Thyroid gland (tissue), 4 donors: Measurements from ENCODE around the gene TMEM81.

Experiments
- CTCF ChIP-seq, 6 experiments: fragments of 200-600 bp in 3 of 6; fragments of 450-650 bp in 3 of 6; sonication (generic) in 3 of 6; IDR thresholded peaks; one replicate each; pipeline ENCODE4 v1.5.1; 2016 to 2019; ENCODE audit warnings: antibody characterized with exemption in 6 of 6, mild to moderate bottlenecking in 2 of 6, inconsistent platforms in 1 of 6, moderate library complexity in 1 of 6
- POLR2A ChIP-seq, 2 donors: fragments of 450-650 bp; IDR thresholded peaks; one replicate each; pipeline ENCODE4 v1.6.1; 2017; ENCODE audit warnings: antibody characterized with exemption in 2 of 2, mild to moderate bottlenecking in 2 of 2, moderate library complexity in 1 of 2

GRCh38 chr1:205060746-205061145 is 23.5 kb downstream of the TMEM81 start:
- TF ChIP-seq POLR2A (IDR thresholded peaks at IDR 0.05) = no peak
- no peak for TF ChIP-seq CTCF (IDR thresholded peaks at IDR 0.05)
